Natural killer cell (primary cell): ENCODE measurements around the gene JDP2. TPM values are rescaled to one million over a fixed set of nuclear protein-coding genes. Genes with fewer than 3 reads are reported as not detected.

Source experiments
- ATAC-seq, 3 donors: fragments of 150-1000 bp in 2 of 3; fragments of 200-7000 bp in 1 of 3; cut with Tn5 transposase; 1 replicate in 1 of 3; 2 replicates in 2 of 3; pipeline ENCODE4 v1.10.0; 2021; ENCODE audit warnings: mild to moderate bottlenecking in 2 of 3, moderate library complexity in 2 of 3
- DNase-seq, 2 donors: peaks; one replicate each; pipeline versions ENCODE4 v3.0.0 to v3.0.0-alpha.2; 2013 to 2021; ENCODE audit warnings: mixed read lengths in 1 of 2
- H3K27ac ChIP-seq: one replicate; pipeline ENCODE4 v1.5.1; 2013; ENCODE audit warnings: mild to moderate bottlenecking, low read length
- H3K27me3 ChIP-seq: one replicate; pipeline ENCODE4 v1.6.1; 2013; ENCODE audit warnings: low read length; ENCODE audit not compliant: control insufficient read depth, insufficient read depth
- H3K36me3 ChIP-seq: one replicate; pipeline ENCODE4 v1.6.1; 2013; ENCODE audit warnings: low read length; ENCODE audit not compliant: control insufficient read depth, insufficient read depth
- H3K4me1 ChIP-seq: one replicate; pipeline ENCODE4 v1.6.1; 2013; ENCODE audit warnings: low read length; ENCODE audit not compliant: control insufficient read depth, insufficient read depth
- H3K4me3 ChIP-seq: one replicate; pipeline ENCODE4 v1.5.1; 2013; ENCODE audit warnings: low read length
- H3K9me3 ChIP-seq: one replicate; pipeline ENCODE4 v1.6.1; 2013; ENCODE audit warnings: low read length; ENCODE audit not compliant: control insufficient read depth, insufficient read depth
- H3K27ac Mint-ChIP-seq, 2 donors: one replicate each; pipeline ENCODE4 v1.8.0; 2022; ENCODE audit warnings: mild to moderate bottlenecking in 2 of 2, mixed read lengths in 2 of 2, moderate library complexity in 1 of 2
- H3K27me3 Mint-ChIP-seq, 2 donors: one replicate each; pipeline ENCODE4 v1.8.0; 2022; ENCODE audit warnings: low read depth in 2 of 2, mixed read lengths in 2 of 2
- H3K36me3 Mint-ChIP-seq: one replicate; pipeline ENCODE4 v1.8.0; 2022; ENCODE audit warnings: mixed read lengths
- H3K4me1 Mint-ChIP-seq, 2 donors: one replicate each; pipeline ENCODE4 v1.8.0; 2022; ENCODE audit warnings: mixed read lengths in 2 of 2
- H3K4me3 Mint-ChIP-seq: one replicate; pipeline ENCODE4 v1.8.0; 2022; ENCODE audit warnings: mild to moderate bottlenecking, moderate library complexity, mixed read lengths
- H3K9me3 Mint-ChIP-seq, 2 donors: one replicate each; pipeline ENCODE4 v1.8.0; 2022; ENCODE audit warnings: mixed read lengths in 2 of 2
- CTCF ChIP-seq: fragments of 200-600 bp; IDR thresholded peaks from one replicate; pipeline ENCODE4 v1.8.0; 2022; ENCODE audit warnings: antibody characterized with exemption
- WGBS: methylation state at CpG from one replicate; pipeline ENCODE4 v1.1.7; 2013; ENCODE audit warnings: missing lambda C conversion rate; ENCODE audit not compliant: insufficient coverage; 5-methylcytosine and 5-hydroxymethylcytosine counted together
- intact Hi-C: fragments of 100-400 bp; cut with micrococcal nuclease; formaldehyde crosslinking; loops from one replicate; pipeline ENCODE4 v1.14.2; 2022
- total RNA-seq, 4 donors: library from RNA; stranded (reverse); fragments of 120-200 nt in 1 of 4; gene quantifications; one replicate each; pipeline versions ENCODE4 v1.2.3 to v1.2.4, GENCODE V29; 2013 to 2022

The JDP2 gene
- total RNA-seq, 3 donors from 2014 or later (not counting 1 experiment from before 2014, with no cell fraction given) = 1.9 to 10.5 (median 3.2) TPM

- no peak overlapping the region for H3K27ac Mint-ChIP-seq
- H3K27me3 Mint-ChIP-seq = peaks cover 32 to 34% of the 10 kb centered on the region in 2 donors
- peak in 1 of 2 donors; percentile 13 for DNase-seq
- intact Hi-C loops = no loop called here
- peak; percentile 14 to 31 (median 27) for ATAC-seq
- TF ChIP-seq CTCF = no peak
- Histone ChIP-seq H3K4me3 (peak overlapping the region; percentile 7), H3K27ac (no peak overlapping the region), H3K36me3 (no peaks in the 10 kb centered on the region), H3K4me1 (peaks cover 15% of the 10 kb centered on the region), H3K9me3 (no peaks in the 10 kb centered on the region), H3K27me3 (peaks cover 10% of the 10 kb centered on the region)
- H3K9me3 Mint-ChIP-seq = no peaks in the 10 kb centered on the region
- no peaks in the 10 kb centered on the region for H3K36me3 Mint-ChIP-seq
- 5% methylated on average over 60 of the region's 64 CpGs for WGBS
- H3K4me1 Mint-ChIP-seq = no peaks in the 10 kb centered on the region
- H3K4me3 Mint-ChIP-seq = peak overlapping the region; percentile 86
Observed at GRCh38 chr14:75428230-75429104, 645 bp downstream of the JDP2 start.

GRCh38 chr14:75429562-75429961 lies 1.7 kb downstream of the JDP2 start:
- Mint-ChIP-seq H3K9me3 (no peaks in the 10 kb centered on the region), H3K4me3 (peak overlapping the region; percentile 43), H3K27me3 (peaks cover 32% of the 10 kb centered on the region in 2 donors), H3K27ac (no peak overlapping the region), H3K36me3 (no peaks in the 10 kb centered on the region), H3K4me1 (no peaks in the 10 kb centered on the region)
- TF ChIP-seq CTCF = no peak
- intact Hi-C loops = no loop called here
- Histone ChIP-seq H3K36me3 (no peaks in the 10 kb centered on the region), H3K9me3 (no peaks in the 10 kb centered on the region), H3K4me3 (no peak overlapping the region), H3K27me3 (peaks cover 10% of the 10 kb centered on the region), H3K4me1 (peaks cover 15% of the 10 kb centered on the region), H3K27ac (no peak overlapping the region)
- WGBS = no CpG with 5 or more reads among the region's 1 CpG
- ATAC-seq (no peak), DNase-seq (no peak)

- H3K27ac ChIP-seq = no peak overlapping the region
- H3K27me3 ChIP-seq = peaks cover 10% of the 10 kb centered on the region
- peaks cover 32% of the 10 kb centered on the region in 2 donors for H3K27me3 Mint-ChIP-seq
- no peaks in the 10 kb centered on the region for H3K4me1 Mint-ChIP-seq
- ATAC-seq = no peak
- peak overlapping the region; percentile 43 for H3K4me3 Mint-ChIP-seq
- DNase-seq = no peak
- no peaks in the 10 kb centered on the region for H3K9me3 ChIP-seq
- no peaks in the 10 kb centered on the region for H3K36me3 Mint-ChIP-seq
- no peak overlapping the region for H3K27ac Mint-ChIP-seq
- H3K9me3 Mint-ChIP-seq = no peaks in the 10 kb centered on the region
- no peak for TF ChIP-seq CTCF
- no peaks in the 10 kb centered on the region for H3K36me3 ChIP-seq
- peaks cover 16% of the 10 kb centered on the region for H3K4me1 ChIP-seq
- WGBS = 92% methylated on average over 7 of the region's 7 CpGs
- H3K4me3 ChIP-seq = no peak overlapping the region
- intact Hi-C loops = no loop called here
Observed at GRCh38 chr14:75430116-75430515, 2.3 kb downstream of the JDP2 start.
